ENCODE data around the gene NFE2L2. TPM values are rescaled to one million over a fixed set of nuclear protein-coding genes. Genes with fewer than 3 reads are reported as not detected.
"Not testable (repeated sequence)": the region's sequence is repeated elsewhere in the genome, so short reads cannot be mapped to it uniquely, and the experiment has no call there.

Gene NFE2L2
- total RNA-seq, 4 donors from 2014 or later: 41.6 to 105 (median 65.2) TPM

DNA sequence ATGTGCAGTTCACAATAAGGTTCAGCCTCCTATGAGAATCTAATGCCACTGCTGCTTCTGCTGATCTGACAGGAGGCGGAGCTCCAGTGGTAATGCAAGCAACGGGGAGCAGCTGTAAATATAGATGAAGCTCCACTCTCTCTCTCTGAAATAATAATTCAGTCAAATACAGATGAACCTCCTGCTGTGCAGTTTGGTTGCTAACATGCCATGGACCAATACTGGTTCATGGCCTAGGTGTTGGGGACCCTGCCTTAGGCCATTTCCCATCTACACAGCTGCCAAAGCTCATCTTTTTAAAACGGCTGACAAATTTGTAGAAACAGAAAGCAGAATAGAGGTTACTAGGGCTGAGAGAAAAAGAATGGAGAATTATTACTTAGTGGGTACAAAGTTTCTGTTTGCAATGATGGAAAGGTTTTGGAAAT lies 62.6 kb downstream of the NFE2L2 start:
- Histone ChIP-seq H3K4me3 (no peak overlapping the region), H3K4me1 (no peaks in the 10 kb centered on the region), H3K27ac (no peak overlapping the region), H3K36me3 (no peaks in the 10 kb centered on the region), H3K27me3 (no peaks in the 10 kb centered on the region), H3K9me3 (no peaks in the 10 kb centered on the region)
- no peak for DNase-seq
- in situ Hi-C loops (cut with MboI; ENCODE audit: low pct_ligation_motif_present in 1 of 4, low pct_unique_long_range_greater_than_20kb in 1 of 4, low sequenced_read_pairs in 3 of 4): no loop called here
- TF ChIP-seq POLR2AphosphoS5 (IDR thresholded peaks at IDR 0.05) (no peak), EP300 (IDR thresholded peaks at IDR 0.05; ENCODE audit: low read depth) (no peak), POLR2A (IDR thresholded peaks at IDR 0.05) (no peak)
- TF ChIP-seq, protein P1, sequence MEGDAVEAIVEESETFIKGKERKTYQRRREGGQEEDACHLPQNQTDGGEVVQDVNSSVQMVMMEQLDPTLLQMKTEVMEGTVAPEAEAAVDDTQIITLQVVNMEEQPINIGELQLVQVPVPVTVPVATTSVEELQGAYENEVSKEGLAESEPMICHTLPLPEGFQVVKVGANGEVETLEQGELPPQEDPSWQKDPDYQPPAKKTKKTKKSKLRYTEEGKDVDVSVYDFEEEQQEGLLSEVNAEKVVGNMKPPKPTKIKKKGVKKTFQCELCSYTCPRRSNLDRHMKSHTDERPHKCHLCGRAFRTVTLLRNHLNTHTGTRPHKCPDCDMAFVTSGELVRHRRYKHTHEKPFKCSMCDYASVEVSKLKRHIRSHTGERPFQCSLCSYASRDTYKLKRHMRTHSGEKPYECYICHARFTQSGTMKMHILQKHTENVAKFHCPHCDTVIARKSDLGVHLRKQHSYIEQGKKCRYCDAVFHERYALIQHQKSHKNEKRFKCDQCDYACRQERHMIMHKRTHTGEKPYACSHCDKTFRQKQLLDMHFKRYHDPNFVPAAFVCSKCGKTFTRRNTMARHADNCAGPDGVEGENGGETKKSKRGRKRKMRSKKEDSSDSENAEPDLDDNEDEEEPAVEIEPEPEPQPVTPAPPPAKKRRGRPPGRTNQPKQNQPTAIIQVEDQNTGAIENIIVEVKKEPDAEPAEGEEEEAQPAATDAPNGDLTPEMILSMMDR (IDR thresholded peaks at IDR 0.05): no peak
- intact Hi-C loops (cut with DNase I; ENCODE audit: low total_unique reads): no loop called here
- whole genome bisulfite sequencing, 2 donors (ENCODE audit: low coverage in 1 of 2): 30 to 51% methylated on average over 1 to 3 of the region's 3 CpGs

DNA sequence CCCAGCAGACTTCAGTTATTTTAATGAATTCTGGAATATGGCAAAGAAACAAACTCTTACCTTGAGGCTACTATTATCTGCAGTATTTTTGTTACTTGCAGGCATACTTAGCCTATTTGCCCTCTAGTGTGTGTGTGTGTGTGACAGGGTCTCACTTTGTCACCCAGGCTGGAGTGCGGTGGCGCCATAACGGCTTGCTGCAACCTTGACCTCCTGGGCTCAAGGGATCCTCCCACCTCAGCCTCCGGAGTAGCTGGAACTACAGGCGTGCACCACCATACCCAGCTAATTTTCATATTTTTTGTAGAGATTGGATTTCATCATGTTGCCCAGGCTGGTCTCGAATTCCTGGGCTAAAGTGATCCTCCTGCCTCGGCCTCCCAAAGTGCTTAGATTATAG lies 64.1 kb downstream of the NFE2L2 start:
- H3K27ac ChIP-seq; DNase-seq; intact Hi-C loops (cut with DNase I; ENCODE audit: low total_unique reads); H3K36me3 ChIP-seq; in situ Hi-C loops (cut with MboI; ENCODE audit: low pct_ligation_motif_present in 1 of 4, low pct_unique_long_range_greater_than_20kb in 1 of 4, low sequenced_read_pairs in 3 of 4); H3K4me1 ChIP-seq; H3K27me3 ChIP-seq; H3K4me3 ChIP-seq; H3K9me3 ChIP-seq: not testable (repeated sequence)
- 96% methylated on average over 7 of the region's 7 CpGs; no CpG with 5 or more reads in 1 of the 2 donors for WGBS, 2 donors (ENCODE audit: low coverage in 1 of 2)

DNA sequence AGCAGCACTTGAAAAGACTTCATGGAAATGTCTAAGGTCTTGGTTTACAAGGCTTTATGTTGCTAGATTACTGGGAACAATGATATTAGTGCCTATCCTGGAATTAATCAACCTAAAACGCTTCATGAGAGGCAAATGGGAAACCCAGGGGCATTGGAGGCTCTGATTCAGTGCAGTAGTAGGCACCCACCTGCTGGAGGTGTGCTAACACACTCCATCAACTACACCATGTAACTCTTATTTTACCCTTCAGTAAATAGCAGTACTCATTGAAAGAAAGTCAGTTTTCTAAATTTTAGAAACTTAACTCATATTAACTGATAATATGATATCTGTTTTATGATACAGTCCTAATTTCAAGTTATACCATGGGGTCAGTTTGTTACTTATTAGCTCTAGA lies 69.3 kb downstream of the NFE2L2 start:
- no peaks in the 10 kb centered on the region for H3K9me3 ChIP-seq
- in situ Hi-C loops (cut with MboI; ENCODE audit: low pct_ligation_motif_present in 1 of 4, low pct_unique_long_range_greater_than_20kb in 1 of 4, low sequenced_read_pairs in 3 of 4) (no loop called here), intact Hi-C loops (cut with DNase I; ENCODE audit: low total_unique reads) (no loop called here)
- H3K4me1 ChIP-seq: peaks cover 0 to 7% (median 0%) of the 10 kb centered on the region in 4 donors
- no peak overlapping the region for H3K4me3 ChIP-seq
- WGBS, 2 donors (ENCODE audit: low coverage in 1 of 2): 77 to 78% methylated on average over 1 of the region's 1 CpG
- H3K27ac ChIP-seq: no peak overlapping the region
- H3K27me3 ChIP-seq: no peaks in the 10 kb centered on the region
- TF ChIP-seq, protein P1 (IDR thresholded peaks at IDR 0.05): no peak
- TF ChIP-seq POLR2AphosphoS5 (IDR thresholded peaks at IDR 0.05) (no peak), EP300 (IDR thresholded peaks at IDR 0.05; ENCODE audit: low read depth) (no peak), POLR2A (IDR thresholded peaks at IDR 0.05) (no peak)
- H3K36me3 ChIP-seq: no peaks in the 10 kb centered on the region
- no peak for DNase-seq

DNA sequence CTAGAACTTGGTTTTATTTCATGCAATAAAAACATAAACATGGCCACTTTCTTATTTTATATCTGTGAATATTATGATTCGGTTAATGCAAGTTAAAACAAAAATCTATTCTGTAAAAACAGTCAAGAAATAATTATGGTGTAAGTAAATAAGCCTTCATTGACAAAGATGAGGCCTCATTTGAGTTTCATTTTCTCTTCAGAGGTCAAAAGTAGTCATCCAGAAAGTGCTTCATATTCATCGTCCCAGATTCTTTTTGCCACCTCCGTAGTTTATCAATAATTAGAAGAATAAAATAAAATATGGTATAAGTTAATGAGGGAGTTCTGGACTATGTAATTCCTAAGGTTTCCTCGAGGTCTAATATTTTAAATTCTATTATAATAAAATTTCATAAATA lies 71.3 kb downstream of the NFE2L2 start:
- intact Hi-C loops (cut with DNase I; ENCODE audit: low total_unique reads): no loop called here
- no peaks in the 10 kb centered on the region for H3K9me3 ChIP-seq
- no peak for DNase-seq
- no peak overlapping the region for H3K4me3 ChIP-seq
- H3K27ac ChIP-seq: no peak overlapping the region
- H3K27me3 ChIP-seq: no peaks in the 10 kb centered on the region
- WGBS, 2 donors (ENCODE audit: low coverage in 1 of 2): 58 to 74% methylated on average over 4 of the region's 4 CpGs
- in situ Hi-C loops (cut with MboI; ENCODE audit: low pct_ligation_motif_present in 1 of 4, low pct_unique_long_range_greater_than_20kb in 1 of 4, low sequenced_read_pairs in 3 of 4): no loop called here
- peaks cover 0 to 7% (median 0%) of the 10 kb centered on the region in 4 donors for H3K4me1 ChIP-seq
- TF ChIP-seq POLR2A (IDR thresholded peaks at IDR 0.05) (no peak), EP300 (IDR thresholded peaks at IDR 0.05; ENCODE audit: low read depth) (no peak), POLR2AphosphoS5 (IDR thresholded peaks at IDR 0.05) (no peak)
- TF ChIP-seq, protein P1 (IDR thresholded peaks at IDR 0.05): no peak
- H3K36me3 ChIP-seq: no peaks in the 10 kb centered on the region

DNA sequence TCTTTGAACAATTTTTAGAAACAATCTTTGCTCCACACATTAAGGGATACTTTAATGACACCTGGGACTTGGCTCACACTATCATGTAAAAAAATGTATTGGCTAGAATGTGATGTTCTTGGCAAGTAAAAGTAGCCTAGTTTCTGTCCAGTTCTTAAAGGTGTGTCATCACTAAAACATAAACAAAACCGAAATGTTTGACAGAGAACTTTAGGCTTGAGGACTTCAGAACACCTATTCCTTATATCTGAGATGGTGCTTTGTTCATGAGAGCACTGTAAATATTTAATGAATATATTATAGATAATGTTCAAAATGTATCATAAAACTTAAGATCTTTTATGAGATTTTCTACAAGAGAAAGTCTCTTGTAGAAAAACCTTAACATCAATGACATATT lies 71.7 kb downstream of the NFE2L2 start:
- WGBS, 2 donors (ENCODE audit: low coverage in 1 of 2): 55 to 56% methylated on average over 1 of the region's 1 CpG
- Histone ChIP-seq H3K9me3 (no peaks in the 10 kb centered on the region), H3K4me3 (no peak overlapping the region), H3K36me3 (no peaks in the 10 kb centered on the region), H3K27me3 (no peaks in the 10 kb centered on the region), H3K27ac (no peak overlapping the region), H3K4me1 (peaks cover 0 to 9% (median 1%) of the 10 kb centered on the region in 4 donors)
- intact Hi-C loops (cut with DNase I; ENCODE audit: low total_unique reads) (no loop called here), in situ Hi-C loops (cut with MboI; ENCODE audit: low pct_ligation_motif_present in 1 of 4, low pct_unique_long_range_greater_than_20kb in 1 of 4, low sequenced_read_pairs in 3 of 4) (no loop called here)
- no peak for DNase-seq
- TF ChIP-seq, protein P1 (IDR thresholded peaks at IDR 0.05): no peak
- TF ChIP-seq POLR2A (IDR thresholded peaks at IDR 0.05) (no peak), EP300 (IDR thresholded peaks at IDR 0.05; ENCODE audit: low read depth) (no peak), POLR2AphosphoS5 (IDR thresholded peaks at IDR 0.05) (no peak)

All from transverse colon (tissue), 4 donors.